ENCODE measurements around the gene POC1B.
"Not testable (repeated sequence)": the region's sequence is repeated elsewhere in the genome, so short reads cannot be mapped to it uniquely, and the experiment has no call there.

Gene POC1B

DNA sequence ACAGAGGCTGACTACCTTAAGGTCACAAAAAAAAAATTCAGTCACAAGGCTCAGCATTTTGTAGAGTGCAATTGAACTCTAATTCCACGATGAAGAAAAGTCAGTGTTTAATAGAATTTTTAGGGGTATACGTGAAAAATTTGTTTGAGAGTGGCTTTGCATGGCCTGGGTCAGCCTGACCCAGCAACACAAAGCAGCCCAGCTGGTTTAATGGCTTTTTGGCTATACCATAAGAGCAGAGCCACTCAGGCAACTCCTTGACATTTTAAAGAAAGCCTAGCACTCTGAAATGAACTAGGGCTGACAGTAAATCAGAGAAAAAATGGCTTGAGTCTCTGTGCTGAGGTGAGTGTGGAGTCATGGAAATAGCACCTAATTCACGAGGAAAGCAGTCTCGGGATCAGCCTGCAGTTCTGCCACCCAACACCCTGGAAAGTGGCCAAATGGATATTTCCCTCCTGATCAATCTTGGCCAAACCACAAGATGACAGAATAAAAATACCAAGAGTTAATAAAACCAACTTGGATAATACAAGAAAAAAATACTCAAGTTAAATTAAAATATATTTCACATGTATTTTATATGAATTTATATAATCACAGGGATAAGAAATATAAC lies 60.8 kb downstream of the POC1B start:
- no peak for DNase-seq (ENCODE audit: low spot score)

DNA sequence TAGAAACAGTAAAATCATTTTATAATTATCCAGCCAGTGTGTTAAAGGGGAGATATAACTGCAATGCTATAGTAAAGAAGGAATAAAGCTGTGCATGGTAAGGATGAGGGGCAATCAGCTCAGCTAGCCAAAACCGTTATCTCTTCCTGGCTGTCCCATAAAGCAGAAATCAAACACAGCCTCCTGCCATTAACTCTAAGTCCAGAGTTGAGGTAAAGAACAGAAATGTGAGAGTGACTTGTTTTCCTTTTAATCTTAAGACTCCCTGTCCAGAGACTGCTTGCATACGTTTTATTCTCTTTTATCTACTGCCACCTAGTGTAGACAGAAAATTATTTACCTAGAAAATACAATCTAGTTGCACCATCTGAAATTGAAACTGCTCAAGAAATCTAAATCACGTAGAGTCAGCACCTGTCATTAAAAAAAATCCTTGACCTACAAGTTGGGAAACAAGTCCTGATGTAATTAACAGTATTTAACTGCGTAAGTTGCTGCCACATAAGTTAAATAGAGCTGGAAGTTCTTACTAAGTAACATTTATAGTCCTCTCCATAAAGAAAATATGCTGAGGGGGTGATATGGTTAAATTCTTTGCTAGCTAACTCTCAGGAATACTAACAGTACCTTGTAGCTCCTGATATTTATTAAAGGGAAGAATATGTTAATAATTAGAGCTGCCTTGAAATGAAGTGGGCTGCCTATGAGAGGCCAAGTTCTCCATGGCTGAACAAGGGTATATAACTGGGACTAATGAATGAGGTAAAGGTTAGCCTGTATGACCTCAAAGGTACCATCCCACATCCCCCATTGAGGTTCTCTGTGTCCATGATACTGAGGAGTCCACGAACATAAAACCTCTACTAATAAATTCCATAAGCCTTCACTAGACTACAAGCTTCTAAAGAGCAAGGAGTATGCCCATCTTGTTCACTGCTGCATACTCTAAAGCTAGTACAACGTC lies 63.9 kb downstream of the POC1B start:
- peak; percentile 46 for DNase-seq (ENCODE audit: low spot score)

- no peak for DNase-seq (ENCODE audit: low spot score)
Observed at GRCh38 chr12:89461190-89461589, 64.7 kb downstream of the POC1B start.

GRCh38 chr12:89459279-89459678 lies 66.6 kb downstream of the POC1B start:
- DNase-seq (ENCODE audit: low spot score) = not testable (repeated sequence)

DNA sequence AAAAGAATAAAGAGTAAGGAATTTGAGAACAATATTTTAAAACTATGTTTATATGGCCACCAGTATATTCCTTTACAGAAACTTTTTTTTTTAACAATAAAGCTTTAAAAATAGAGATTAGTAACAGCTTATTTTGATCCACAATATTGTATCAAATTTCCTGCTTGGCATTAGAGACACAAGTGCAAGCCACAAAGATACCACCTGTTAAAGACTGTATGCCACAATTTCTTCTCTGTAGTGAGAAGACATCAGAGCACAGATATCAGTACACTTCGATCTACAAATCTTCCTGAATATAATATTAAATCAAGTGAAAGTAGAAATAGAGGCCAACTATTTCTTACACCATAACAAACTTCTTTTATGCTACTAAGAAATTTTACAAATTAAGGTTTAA lies 69.3 kb downstream of the POC1B start:
- no peak for DNase-seq (ENCODE audit: low spot score)

DNA sequence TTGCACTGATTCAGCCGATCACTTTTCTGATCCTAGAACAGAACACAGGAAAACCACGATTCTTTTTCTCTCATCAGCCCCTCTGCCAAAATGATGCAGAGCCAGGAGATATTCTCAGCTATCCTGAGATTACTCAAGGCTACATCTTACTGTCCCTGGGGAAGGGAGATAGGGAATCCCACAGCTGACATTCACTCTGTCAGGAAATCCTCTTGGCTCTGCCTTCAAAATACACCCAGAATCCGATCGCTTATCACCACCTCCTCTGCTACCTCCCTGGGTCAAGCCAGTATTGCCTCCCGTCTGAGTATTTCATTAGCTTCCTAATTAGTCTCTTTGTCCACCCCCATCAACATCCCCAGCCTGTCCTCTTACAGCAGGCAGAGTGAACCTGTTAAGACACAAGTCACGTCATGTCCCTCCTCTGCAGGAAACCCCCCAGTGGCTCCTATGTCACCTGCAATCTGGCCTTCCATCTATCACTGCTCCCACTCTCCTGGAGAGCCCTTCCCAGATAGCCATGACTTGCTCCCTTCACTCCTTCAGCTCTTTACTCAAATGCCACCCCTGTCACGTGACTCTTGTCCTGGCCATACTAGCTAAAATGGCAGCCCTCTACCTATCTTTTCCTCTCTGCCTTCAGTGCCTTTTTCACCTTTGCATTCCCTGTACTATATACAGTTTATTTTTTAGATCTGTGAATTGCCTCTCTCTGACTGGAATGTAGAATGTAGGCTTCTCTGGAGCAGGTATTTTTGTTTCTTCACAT lies 71.6 kb downstream of the POC1B start:
- DNase-seq (ENCODE audit: low spot score) = no peak

DNA sequence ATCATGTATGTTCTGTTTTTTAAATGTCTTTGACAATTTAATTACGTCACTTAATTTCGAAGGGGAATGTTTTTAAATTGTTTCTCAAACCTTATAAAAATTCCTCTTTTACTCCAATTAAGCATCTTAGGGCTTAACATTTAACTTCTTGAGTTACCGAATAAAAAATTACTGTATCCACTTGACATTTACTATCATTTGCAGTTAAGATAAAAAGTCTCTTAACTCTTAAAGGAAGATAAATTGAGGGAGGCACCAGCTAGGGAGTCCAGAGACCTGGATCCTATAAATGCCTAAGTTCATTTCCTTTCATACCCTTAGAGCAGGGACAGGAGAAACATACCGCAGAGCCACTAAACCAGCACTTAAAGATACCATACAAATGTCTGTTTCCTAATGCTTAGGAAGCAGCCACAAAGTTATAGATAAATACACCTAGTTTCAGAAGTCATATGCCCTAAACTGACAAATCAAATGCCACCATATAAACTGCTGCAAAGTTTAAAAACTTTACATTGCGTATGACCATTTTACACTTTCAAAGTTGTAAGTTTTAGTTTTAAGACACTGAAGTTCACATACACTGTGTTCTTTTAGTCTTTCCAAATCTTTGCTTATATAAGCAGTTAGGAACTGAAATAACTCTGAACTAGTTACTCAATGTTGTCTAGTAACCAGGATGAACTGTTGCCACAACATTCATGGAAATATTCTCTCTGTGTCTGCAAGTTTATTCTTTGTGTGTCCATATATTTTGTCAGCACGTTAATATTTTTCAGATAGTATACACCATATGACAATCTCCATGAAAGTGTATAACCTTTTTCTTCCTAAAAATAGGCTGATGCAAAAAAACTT lies 72.5 kb downstream of the POC1B start:
- DNase-seq (ENCODE audit: low spot score) = no peak

GRCh38 chr12:89451841-89452251 lies 74.0 kb downstream of the POC1B start:
- DNase-seq (ENCODE audit: low spot score) = no peak

DNA sequence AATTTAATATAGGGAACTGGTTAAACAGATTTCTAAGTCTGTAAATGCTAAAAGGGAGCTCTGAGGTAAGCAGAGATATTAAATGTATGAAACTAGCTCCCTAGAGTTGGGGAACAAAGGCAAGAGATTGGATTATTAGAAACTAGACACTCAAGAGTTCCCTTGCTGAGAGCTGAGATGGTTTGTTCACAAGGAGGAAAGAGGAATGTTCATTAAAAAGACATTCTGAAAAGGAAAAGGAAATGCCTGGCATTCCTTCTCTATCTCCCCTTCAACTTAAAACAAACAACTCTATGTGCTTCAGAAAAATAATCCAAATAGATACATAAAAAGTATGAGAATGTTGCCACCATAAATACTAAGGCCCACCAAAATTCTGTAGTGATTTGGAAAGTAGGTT lies 74.9 kb downstream of the POC1B start:
- no peak for DNase-seq (ENCODE audit: low spot score)

DNA sequence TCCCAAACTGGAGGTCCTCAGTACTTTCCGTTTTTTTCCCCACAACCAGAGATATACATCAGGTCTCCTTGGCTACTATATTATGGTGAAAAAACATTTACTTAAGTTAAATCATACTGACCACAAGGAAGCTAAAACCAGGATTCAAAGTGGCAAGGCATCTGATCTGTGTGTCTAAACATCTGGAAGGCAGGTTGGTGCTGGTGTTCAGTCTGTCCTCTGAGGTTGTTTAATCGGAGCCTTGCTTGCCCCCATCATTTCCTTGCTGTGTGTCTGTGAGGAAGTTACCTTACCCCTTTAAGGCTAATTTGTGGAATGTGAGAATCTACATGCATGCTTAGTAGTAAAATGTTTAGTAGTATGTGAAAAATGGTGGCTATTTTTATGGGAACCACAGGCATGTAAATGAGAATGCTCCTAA lies 76.9 kb downstream of the POC1B start:
- no peak for DNase-seq (ENCODE audit: low spot score)

GRCh38 chr12:89448526-89448925 lies 77.3 kb downstream of the POC1B start:
- no peak for DNase-seq (ENCODE audit: low spot score)

GRCh38 chr12:89439941-89440340 lies 85.9 kb downstream of the POC1B start:
- DNase-seq (ENCODE audit: low spot score) = no peak

GRCh38 chr12:89437231-89437630 lies 88.6 kb downstream of the POC1B start:
- no peak for DNase-seq (ENCODE audit: low spot score)

DNA sequence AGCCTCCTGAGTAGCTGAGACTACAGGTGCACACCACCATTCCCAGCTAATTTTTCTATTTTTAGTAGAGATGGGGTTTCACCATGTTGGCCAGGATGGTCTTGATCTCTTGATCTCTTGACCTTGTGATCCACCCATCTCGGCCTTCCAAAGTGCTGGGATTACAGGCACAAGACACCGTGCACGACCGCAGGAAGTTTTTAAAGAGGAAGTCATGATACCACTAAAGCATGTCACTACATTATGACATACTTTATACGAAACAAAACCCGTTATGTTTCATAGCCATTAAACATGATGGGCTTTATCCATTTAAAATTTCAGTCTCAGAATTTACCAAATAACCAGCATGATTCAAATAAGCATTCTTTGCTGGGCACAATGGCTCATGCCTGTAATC lies 89.8 kb downstream of the POC1B start:
- DNase-seq (ENCODE audit: low spot score) = no peak

DNA sequence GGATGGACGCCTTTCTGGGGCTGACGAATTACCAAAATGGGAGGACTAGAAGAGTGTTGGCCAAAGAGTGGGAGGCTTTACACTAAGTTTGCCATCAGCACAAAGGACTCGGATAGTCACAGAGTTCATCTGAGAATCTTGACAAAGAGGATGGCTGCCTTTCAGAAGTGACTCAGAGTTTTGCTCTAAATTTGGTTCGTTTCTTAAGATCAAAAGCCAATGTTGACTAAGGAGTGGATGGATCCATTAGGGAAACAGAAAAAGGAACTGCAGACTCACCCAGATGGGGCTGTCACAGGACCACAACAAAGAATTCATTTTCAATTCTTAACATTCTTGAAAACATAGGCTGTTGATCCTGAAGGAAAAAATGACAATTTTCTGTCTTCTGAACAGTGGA lies 92.2 kb downstream of the POC1B start:
- DNase-seq (ENCODE audit: low spot score) = no peak

DNA sequence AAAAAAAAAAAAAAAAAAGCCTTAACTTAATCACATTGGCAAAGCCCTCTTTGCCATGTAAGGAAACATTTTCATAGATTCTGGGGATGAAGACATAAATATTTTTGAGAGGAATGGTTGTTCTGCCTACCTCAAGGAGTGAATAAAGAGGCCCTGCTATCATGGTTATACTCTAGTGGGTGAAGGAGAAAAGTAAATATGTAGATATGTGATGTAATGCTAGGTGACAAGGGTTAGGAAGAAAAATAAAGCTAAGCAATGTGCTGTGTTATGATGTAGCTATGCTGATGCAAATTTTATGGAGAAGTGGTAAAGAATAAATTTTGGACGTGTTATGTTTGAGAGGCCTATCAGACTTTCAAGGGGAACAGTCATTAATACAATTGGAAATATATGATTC lies 93.5 kb downstream of the POC1B start:
- no peak for DNase-seq (ENCODE audit: low spot score)

DNA sequence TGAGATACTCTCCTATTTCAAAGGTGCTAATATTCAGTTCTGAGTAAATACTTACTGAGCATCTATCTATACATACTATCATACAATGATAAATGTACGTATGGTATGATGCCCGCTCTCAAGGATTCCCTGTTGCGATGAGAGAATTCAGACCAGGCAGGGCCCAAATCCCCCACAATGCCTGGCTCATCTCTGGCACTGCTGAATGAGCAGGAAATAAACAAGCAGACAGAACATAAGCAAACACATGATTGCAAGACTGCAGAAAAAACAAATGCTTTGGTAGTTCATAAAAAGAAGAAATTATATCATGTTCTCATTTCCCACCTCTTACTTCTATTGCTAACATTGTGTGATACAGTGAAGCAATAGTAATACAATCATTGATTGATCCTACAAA lies 96.3 kb downstream of the POC1B start:
- DNase-seq (ENCODE audit: low spot score) = no peak

GRCh38 chr12:89427508-89428156 lies 98.2 kb downstream of the POC1B start:
- DNase-seq (ENCODE audit: low spot score) = no peak

GRCh38 chr12:89424846-89425245 lies 101.0 kb downstream of the POC1B start:
- no peak for DNase-seq (ENCODE audit: low spot score)

DNA sequence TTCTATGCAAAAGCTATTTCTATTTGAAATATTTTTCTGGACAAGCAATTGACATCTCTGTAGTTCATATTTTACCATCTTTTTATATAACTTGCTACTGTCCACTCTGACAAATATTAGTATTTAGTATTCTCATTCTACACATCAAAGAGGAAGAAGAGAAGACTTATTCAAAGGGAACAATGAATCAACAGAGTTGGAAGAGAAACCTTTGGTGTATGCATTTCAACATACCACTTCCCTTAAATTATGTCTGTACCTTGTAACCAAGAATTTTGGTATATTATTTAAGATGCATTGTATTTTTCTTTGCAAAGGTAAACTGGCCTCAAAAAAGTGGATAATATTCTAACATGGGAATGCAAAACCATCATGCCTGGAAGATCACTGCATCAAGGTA lies 101.5 kb downstream of the POC1B start:
- no peak for DNase-seq (ENCODE audit: low spot score)

Measured in CD4-positive, alpha-beta T cell treated with Interleukin-6 at 100 ng/mL for 8 hours (primary cell).